HFFc6 (cell line): ENCODE data around the gene DGCR2. TPM values are rescaled to one million over a fixed set of nuclear protein-coding genes. Genes with fewer than 3 reads are reported as not detected.
A peak's percentile ranks its signal among the peaks of the same experiment; 100 is the strongest.

ENCODE experiments used
- DNase-seq: peaks from one replicate; pipeline ENCODE4 v3.0.0-alpha.2; 2018
- H3K27ac Mint-ChIP-seq: 2 replicates; pipeline ENCODE4 v1.8.0; 2020; ENCODE audit warnings: mild to moderate bottlenecking, mixed read lengths
- H3K27me3 Mint-ChIP-seq: 2 replicates; pipeline ENCODE4 v1.8.0; 2021; ENCODE audit warnings: mild to moderate bottlenecking, moderate library complexity, mixed read lengths; ENCODE audit not compliant: insufficient read depth
- H3K36me3 Mint-ChIP-seq: 2 replicates; pipeline ENCODE4 v1.8.0; 2021; ENCODE audit warnings: low read depth, mixed read lengths
- H3K4me1 Mint-ChIP-seq: 2 replicates; pipeline ENCODE4 v1.8.0; 2020; ENCODE audit warnings: low read depth, mixed read lengths
- H3K4me3 Mint-ChIP-seq: 2 replicates; pipeline ENCODE4 v1.8.0; 2020; ENCODE audit warnings: mild to moderate bottlenecking, moderate library complexity, mixed read lengths
- H3K9me3 Mint-ChIP-seq: 2 replicates; pipeline ENCODE4 v1.8.0; 2020; ENCODE audit warnings: mild to moderate bottlenecking, mixed read lengths
- CTCF ChIP-seq: fragments of 200-600 bp; sonication (generic); IDR thresholded peaks from 2 replicates; pipeline ENCODE4 v1.5.0; 2021; ENCODE audit warnings: antibody characterized with exemption, mild to moderate bottlenecking
- total RNA-seq, 6 experiments: library from RNA; stranded (reverse); fragmentation: NEBNext Ultra II Directional; extraction: Animal tissue kit (Norgen Biotek cat#: 25700); gene quantifications; 2 replicates in 1 of 6; 3 replicates in 5 of 6; pipeline ENCODE4 v1.2.3, GENCODE V29; 2021

Gene DGCR2
- total RNA-seq, 6 experiments from 2014 or later: 46.1 to 57.9 (median 53.7) TPM

DNA sequence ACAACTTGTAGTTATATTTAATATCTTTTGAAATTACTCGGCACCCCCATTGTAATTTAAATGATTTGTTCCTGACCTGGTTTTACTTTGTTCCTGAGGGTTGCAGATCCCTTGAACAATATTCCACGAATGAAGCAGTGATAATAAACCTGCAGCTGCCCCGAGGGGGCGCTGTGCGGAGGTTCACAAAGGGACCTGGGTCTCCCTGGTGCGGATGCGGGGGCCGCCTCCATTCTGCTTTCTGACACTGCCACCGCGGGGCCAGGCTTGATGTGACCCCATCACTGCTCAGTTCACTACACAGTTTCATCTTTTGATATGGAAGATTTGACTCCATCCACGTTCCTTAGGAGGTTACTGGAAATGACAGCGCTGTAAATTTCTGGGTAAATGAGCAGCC, 123.2 kb downstream of the DGCR2 start:
- no peak for DNase-seq
- H3K4me1 Mint-ChIP-seq: no peaks in the 10 kb centered on the region
- H3K9me3 Mint-ChIP-seq: no peaks in the 10 kb centered on the region; the same call in 1 of the 2 replicates
- no peak overlapping the region for H3K27ac Mint-ChIP-seq
- no peak overlapping the region for H3K4me3 Mint-ChIP-seq
- H3K36me3 Mint-ChIP-seq: no peaks in the 10 kb centered on the region; the same call in 1 of the 2 replicates
- TF ChIP-seq CTCF: peak; percentile 68
- peaks cover 37% of the 10 kb centered on the region for H3K27me3 Mint-ChIP-seq

- no peak for DNase-seq
- Mint-ChIP-seq H3K9me3 (no peaks in the 10 kb centered on the region), H3K27me3 (peaks cover 43% of the 10 kb centered on the region), H3K36me3 (no peaks in the 10 kb centered on the region; the same call in 1 of the 2 replicates), H3K4me1 (no peaks in the 10 kb centered on the region), H3K27ac (no peak overlapping the region), H3K4me3 (no peak overlapping the region)
- TF ChIP-seq CTCF: no peak
Observed at GRCh38 chr22:18997925-18998315, 124.3 kb downstream of the DGCR2 start.

DNA sequence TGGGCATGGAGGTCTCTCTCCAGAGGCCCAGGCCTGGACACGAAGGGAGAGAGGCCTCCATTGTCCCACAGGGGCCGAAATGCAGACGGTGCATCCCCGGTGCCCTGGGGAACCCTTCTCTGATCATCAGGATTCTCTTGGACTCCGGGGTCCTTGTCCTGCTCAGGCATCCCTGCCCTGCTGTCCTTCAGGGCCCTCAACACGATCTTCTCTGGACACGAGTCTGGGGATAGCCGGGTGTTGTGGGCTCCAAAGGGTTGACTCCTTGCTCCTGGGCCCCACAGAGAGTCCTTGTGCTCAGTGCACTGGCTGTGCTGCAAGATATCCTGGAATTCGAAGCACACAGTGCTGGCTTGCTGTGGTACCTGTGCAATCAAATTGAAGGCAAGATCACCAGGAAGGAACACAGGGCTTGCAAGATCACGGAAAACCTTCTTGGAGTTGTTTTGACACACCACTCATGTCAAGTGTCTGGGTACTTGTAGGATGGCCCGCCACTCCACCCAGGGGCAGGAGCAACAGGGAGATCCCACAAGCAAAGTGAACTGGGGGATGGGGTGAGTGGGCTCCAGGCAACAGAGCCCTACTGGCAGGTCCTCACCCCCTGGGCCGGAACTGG, 124.8 kb downstream of the DGCR2 start:
- H3K27me3 Mint-ChIP-seq: peaks cover 46% of the 10 kb centered on the region
- no peak for TF ChIP-seq CTCF
- no peak overlapping the region for H3K27ac Mint-ChIP-seq
- H3K9me3 Mint-ChIP-seq: no peaks in the 10 kb centered on the region
- H3K36me3 Mint-ChIP-seq: no peaks in the 10 kb centered on the region; the same call in 1 of the 2 replicates
- DNase-seq: no peak
- no peak overlapping the region for H3K4me3 Mint-ChIP-seq
- no peaks in the 10 kb centered on the region for H3K4me1 Mint-ChIP-seq

DNA sequence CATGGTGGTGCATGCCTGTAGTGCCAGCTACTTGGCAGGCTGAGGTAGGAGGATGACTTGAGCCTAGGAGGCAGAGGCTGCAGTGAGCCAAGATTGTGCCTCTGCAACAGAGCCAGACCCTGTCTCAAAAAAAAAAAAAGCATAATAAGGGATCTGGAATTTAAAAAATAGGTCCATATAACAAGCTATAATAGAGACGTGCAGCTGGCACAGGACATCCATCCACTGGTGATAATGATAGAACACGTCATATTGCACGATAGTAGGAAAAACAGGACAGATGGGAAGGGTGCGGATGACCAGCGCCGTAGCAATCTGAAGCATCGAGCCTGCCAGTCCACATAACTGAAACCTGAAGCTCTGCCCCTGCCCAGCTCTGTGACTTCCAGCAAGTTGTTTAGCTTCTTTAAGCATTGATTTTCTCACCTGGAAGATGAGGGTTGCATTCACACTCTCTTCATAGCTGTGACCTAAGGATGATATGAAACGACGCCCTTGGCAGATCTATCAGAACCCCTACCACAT, 125.8 kb downstream of the DGCR2 start:
- no peak for TF ChIP-seq CTCF
- DNase-seq: no peak
- Mint-ChIP-seq H3K4me3 (no peak overlapping the region), H3K9me3 (no peaks in the 10 kb centered on the region), H3K27me3 (peaks cover 42% of the 10 kb centered on the region), H3K4me1 (no peaks in the 10 kb centered on the region), H3K36me3 (no peaks in the 10 kb centered on the region; the same call in 1 of the 2 replicates), H3K27ac (no peak overlapping the region)

GRCh38 chr22:18995327-18995711, 126.9 kb downstream of the DGCR2 start:
- no peaks in the 10 kb centered on the region; the same call in 1 of the 2 replicates for H3K36me3 Mint-ChIP-seq
- H3K4me3 Mint-ChIP-seq: no peak overlapping the region
- no peaks in the 10 kb centered on the region for H3K9me3 Mint-ChIP-seq
- H3K27ac Mint-ChIP-seq: no peak overlapping the region
- no peak for TF ChIP-seq CTCF
- H3K27me3 Mint-ChIP-seq: peaks cover 41% of the 10 kb centered on the region
- H3K4me1 Mint-ChIP-seq: no peaks in the 10 kb centered on the region
- no peak for DNase-seq
